Vagina (tissue), 2 donors: ENCODE results near the gene EMB.

Experiments
- CTCF ChIP-seq, 3 experiments: fragments of 450-650 bp in 2 of 3; fragments of 200-600 bp in 1 of 3; sonication (generic) in 1 of 3; IDR thresholded peaks; one replicate each; pipeline ENCODE4 v1.5.1; 2017 to 2019; ENCODE audit warnings: antibody characterized with exemption in 3 of 3, mild to moderate bottlenecking in 2 of 3, moderate library complexity in 2 of 3
- POLR2A ChIP-seq, 2 donors: fragments of 450-650 bp; IDR thresholded peaks; one replicate each; pipeline ENCODE4 v1.6.1; 2017; ENCODE audit warnings: antibody characterized with exemption in 2 of 2, mild to moderate bottlenecking in 2 of 2, moderate library complexity in 2 of 2
- POLR2AphosphoS5 ChIP-seq, 2 donors: sonication (generic); formaldehyde crosslinking; IDR thresholded peaks; one replicate each; pipeline ENCODE4 v1.9.0; 2017; ENCODE audit warnings: antibody characterized with exemption in 2 of 2, mild to moderate bottlenecking in 2 of 2, low read depth in 1 of 2; ENCODE audit not compliant: insufficient read depth in 1 of 2

- TF ChIP-seq CTCF (IDR thresholded peaks at IDR 0.05) = no peak
- no peak for TF ChIP-seq POLR2A (IDR thresholded peaks at IDR 0.05)
- TF ChIP-seq POLR2AphosphoS5 (IDR thresholded peaks at IDR 0.05; ENCODE audit: insufficient read depth in 1 of 2, low read depth in 1 of 2) = no peak
Measured at GRCh38 chr5:50441493-50441955, 436 bp upstream of the EMB start.
